Stimulated activated CD8-positive, alpha-beta memory T cell treated with anti-CD3 and anti-CD28 coated beads, Interleukin-12 subunit alpha, Interleukin-12 subunit beta, amount 100 ng/mL, for 4 hours (primary cell): ENCODE results near the gene FARP1.
"Not testable (repeated sequence)": the region's sequence is repeated elsewhere in the genome, so short reads cannot be mapped to it uniquely, and the experiment has no call there.

ENCODE experiments used
- DNase-seq: peaks from one replicate; pipeline ENCODE4 v3.0.0-alpha.2; 2020; ENCODE audit warnings: low read depth

Gene FARP1

DNA sequence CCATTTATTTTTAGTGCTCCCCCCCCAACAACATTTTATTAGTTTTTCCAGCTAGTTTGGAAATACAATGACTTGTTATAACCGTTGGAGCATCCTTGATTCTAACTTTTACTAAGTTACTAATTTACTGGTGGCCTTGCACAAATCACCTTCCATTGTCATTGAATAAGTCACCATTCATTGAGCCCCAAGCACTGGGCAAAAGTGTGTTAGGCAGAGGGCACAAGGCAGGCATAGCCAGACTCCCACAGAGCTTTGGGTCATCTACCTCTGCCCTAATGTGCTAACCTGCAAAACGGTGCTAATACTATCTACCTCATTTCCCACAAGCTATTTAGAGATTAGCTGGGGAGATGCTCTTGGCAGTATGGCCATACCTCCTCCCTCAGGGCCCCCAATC is 120.9 kb downstream of the FARP1 start:
- DNase-seq = no peak

DNA sequence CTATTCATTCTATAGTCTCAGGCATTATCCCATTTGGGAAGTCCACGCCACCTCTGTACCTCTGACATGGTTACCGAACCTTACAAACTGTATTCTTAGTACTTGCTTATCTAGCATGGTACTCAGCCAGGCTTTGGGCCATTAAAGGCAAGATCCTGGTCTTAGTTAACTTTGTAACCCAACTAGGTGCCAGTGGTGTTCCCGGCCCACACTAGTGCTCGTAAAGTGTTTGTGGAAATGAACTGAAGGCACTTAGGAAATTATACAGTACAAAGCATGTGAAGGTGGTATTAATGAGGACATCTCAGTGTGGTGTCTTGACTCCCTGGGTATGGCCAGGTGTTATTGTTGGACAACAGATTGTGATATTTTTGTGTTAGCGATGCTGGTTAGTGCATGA is 122.0 kb downstream of the FARP1 start:
- DNase-seq = no peak

DNA sequence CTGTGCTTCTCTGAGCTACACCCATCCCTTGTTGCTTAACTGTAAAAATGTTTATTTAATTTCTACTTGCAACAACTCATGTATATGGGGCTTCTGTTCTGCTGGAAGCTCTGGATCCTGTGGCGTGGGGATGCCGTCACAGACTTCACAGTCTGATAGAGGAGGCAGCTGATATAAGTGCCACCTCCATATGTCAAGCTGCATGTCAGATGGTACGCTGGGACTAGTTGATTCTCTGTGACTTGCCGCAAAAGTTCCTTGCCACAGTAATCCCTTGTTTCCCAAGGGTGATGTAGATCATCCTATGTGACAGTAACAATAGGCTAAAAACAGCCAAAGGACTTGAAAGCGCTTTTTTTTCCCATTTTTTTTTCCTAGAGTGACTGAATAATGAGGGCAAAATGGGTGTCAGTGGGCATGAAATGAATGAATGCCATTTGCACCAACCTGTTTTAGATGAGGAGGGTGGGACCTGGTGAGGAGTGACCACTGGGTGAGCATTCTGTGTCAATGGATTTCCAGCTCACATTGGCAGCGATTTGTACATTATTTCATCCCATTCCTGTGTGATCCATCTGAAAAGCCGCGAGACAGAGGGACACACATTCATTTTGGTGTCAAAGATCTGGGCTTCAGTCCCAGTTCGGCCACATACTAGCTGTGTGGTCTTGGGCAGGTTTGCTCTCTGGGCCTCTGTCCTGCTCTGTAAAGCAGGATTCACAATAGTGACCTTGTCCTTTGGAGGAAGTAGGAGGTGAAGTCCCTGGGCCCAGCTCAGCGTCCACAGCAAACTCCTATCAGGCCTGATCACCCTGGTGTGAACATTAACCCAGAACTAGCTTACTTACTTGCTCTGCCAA is 123.0 kb downstream of the FARP1 start:
- DNase-seq = no peak

DNA sequence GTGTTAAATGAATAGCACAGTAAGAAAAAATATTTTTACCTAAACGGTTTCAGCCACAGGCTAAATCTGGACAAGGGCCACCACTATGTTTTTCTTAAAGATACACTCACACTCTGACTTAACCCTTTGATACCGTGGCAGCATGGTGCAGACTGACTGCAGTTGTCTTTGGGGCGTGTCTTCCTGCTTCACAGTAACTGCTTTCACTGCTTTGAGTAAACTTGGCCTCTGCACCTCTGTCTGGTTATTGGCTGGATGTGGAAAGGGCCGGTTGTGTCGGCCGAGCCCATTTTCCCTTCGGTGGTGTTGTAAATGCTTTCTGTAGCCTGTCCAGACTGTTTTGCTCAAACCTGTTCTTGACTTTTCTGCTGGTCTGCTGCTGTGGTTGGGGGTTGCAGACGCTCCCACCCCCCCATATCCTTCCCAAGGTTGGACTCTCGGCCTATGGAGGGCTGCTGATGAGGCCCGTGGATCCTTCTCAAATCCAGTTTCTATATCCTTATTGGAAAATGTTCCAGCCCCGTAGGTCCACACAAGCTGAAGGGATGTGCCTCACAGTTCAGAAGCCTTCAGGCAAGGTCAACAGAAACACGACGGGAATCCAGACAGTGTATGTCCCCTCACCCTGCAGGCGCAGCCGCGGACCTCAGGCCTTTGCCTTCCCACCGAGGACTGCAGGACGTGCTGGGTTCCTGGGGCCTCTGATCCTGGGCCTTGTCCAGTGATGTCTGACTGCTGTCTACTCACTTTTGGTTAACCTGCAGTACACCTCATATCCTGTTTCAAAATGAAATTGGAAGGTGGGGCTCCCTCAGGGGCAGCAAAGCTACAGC is 124.4 kb downstream of the FARP1 start:
- no peak for DNase-seq

DNA sequence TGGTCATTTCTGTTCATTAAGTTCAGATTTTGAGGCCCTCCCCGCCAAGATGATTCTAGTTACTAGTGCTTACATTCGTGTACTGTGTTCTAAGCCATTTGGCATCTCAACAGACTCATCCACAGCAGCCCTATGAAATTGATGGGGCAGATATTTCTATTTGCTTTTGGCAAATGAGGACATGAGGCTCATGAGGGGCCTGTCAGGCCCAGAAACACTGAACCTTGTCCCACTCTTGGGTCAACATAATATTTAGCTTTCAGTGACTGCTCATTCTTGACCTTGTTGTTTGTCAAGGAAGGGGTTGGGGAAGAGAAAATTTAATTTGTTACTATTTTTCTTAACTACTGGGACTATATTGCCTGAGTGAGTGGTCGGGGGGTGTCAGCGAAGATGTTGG is 126.5 kb downstream of the FARP1 start:
- DNase-seq = no peak

DNA sequence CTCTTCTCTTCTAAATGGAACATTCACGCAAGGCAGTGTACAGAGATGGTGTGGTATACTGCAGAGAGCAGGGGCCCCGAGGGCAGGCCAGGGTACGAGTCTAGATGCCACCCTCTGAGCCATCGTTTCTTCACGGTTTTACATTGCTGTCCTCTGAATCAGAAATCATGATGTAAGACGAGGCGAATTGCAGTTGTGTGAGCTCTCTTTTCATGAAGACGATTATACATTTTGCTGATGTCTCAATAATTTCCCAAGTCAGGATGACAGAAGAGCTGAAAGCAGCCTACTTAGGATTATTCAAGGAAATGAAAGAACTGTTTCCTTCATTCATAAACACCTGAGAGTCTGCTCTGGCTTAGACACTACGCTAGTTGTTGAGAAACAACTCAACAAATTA is 127.9 kb downstream of the FARP1 start:
- DNase-seq = no peak

DNA sequence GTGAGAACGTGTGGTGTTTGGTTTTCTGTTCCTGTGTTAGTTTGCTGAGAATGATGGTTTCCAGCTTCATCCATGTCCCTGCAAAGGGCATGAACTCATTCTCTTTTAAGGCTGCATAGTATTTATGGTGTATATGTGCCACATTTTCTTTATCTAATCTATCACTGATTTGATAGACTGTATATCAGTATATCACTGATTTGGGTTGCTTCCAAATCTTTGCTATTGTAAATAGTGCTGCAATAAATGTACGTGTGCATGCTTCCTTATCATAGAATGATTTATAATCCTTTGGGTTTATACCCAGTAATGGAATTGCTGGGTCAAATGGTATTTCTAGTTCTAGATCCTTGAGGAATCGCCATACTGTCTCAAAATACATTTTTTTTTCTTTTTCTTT is 128.8 kb downstream of the FARP1 start:
- not testable (repeated sequence) for DNase-seq

DNA sequence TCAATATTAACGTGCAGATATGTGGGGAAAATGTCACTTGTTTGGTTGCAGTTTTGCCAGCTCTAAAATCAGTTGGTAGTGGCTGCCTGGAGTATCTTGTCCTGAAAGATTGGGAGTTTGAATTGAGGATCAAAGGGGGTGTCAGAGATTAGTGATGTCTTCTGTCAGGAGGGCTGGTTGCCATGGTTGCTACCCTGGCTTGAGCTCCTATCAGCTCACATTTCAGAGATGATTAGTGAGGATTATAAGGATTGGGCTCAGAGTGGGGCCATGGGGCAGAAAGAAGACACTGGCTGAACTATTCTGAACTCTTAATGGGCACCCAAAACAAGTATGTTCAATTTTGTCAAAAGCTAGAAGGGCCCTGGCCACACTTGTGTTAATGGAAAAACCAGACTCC is 129.7 kb downstream of the FARP1 start:
- DNase-seq = no peak

DNA sequence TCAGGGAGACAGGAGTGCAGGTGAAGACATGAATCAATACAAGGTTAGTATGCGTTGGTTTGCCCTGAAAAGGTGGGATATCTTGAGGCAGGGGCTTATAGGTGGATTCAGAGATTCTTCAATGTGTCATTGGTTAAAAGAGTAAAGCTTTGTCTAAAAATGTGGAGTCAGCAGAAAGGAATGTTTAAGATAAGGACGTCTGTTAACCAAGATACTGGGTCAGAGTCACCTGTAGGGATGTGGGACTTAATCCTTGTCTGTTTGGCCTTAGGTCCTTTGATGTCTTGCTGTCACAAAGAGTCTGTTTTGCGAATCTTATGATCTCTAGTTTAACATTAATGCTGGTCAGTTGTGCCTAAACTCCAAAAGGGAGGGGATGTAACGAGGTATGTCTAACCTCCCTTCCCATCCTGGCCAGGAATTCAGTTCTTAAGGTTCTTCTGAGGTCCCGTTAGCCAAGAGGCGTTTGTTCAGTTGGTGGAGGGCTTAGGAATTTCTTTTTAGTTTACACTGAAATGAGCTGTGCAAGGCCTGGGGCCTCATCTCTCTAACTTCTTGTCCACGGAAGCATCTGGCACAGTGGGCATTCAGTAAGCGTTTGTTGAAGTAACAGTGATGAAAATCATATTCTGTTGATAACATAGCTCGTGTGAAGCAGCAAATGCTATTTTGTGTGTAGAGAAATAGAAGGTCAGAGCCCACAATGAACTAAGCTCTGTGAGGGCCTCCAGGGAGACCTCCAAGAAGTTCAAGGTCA is 130.4 kb downstream of the FARP1 start:
- DNase-seq = no peak

DNA sequence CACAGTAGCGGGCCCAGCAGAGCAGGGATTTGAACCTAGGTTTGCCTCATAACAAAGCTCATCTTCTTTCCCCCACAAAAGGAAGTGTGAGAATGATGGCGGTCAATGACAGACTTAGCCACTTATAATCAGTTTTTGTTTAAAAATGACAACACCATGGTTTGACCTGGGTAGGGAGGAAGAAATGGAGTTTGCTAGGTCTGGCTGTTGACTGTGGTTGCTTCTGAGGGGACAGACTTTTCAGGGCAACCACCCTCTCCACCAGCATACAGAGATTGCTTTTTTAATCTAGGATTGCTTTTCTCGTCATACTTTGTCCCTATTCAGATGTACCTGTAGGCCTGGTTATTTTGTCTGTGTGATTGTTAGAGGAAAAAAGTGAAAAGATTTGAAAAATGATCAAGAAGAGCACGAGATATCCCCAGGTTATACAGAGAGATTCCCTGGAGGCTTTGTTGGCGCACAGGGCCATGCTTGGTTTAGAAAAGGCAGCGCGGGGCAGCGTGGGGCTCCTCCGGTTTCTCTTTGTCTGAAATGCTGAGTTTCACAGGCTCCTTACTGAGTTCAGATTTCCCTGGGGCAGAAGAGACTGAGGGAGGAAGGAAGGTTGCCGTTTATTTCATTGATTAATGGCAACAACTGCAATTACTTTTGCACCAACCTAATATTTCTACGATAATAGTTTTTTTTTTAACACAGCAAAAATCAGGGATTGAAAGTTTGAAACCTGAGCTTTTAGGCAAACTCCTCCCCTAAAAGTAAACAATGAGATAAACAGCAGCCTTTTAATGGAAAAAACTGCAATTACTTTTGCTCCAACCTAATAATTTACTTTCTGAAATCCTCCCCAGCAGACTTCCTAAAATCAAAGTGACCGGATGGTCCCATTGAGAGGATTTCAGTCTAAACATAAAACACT is 131.2 kb downstream of the FARP1 start:
- no peak for DNase-seq

DNA sequence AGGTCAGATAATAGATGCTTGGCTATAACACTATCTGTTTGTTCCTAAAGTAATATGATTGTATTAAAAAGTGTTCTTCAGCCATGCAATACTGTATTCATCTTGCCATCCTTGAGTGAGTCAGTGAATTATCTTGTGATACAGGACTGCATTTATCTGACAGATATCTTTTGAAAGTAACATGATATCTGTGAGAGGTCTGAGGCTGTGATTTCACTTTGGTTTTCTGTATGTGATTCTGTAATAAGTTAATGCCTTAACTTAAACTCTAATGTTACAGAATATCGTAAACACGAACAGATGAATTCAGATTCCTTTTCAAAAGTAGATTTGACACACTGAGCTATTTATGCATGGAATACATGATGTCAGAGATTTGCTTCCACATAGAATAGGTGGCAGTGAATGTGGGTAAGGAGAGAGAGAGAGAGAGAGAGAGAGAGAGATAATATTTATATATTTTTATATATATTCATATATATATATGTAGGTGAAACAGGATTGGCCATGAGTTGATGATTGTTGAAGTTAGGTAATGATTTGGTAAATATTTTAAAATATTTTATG is 132.1 kb downstream of the FARP1 start:
- DNase-seq = no peak

DNA sequence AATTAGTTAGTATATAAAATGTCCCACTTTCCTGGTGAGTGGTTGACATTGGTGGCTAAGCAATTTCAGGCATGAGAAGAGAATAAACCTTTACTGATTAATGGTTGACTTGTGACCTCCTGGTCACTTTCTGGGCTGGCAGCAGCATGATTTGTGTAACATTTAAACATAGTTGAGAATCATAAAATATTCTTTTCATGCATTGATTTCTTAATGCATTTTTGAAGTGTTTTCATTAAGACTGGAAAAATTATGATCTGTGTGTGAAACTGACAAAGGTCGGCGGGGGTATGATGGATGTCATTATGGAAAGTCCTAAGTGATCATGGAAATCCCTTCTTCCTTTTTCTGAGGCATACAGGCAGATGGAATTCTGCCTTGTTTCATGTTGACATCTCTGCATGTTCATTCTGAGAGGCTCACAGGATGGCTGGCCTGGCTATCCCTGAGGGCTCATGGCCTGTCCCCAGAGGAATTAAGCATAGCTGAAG is 132.8 kb downstream of the FARP1 start:
- DNase-seq = no peak

DNA sequence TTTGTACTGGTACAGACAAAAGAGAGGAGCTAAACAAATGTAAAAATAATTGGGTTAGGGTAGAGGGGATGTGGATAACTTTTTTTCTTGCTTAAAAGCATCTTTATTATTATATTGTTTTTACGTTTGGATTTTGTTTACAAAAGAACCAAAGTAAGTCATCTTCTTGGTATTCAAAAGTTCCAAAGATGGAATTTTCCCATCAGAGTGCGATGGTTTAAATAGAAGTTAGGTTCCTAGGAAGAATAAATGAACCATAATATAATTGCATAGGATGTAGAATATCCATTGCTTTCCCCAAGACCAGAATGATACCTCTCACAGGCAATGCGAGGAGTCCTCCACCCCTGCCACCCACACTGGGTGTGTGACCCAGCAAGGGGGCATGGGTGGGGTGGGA is 133.6 kb downstream of the FARP1 start:
- DNase-seq = no peak

DNA sequence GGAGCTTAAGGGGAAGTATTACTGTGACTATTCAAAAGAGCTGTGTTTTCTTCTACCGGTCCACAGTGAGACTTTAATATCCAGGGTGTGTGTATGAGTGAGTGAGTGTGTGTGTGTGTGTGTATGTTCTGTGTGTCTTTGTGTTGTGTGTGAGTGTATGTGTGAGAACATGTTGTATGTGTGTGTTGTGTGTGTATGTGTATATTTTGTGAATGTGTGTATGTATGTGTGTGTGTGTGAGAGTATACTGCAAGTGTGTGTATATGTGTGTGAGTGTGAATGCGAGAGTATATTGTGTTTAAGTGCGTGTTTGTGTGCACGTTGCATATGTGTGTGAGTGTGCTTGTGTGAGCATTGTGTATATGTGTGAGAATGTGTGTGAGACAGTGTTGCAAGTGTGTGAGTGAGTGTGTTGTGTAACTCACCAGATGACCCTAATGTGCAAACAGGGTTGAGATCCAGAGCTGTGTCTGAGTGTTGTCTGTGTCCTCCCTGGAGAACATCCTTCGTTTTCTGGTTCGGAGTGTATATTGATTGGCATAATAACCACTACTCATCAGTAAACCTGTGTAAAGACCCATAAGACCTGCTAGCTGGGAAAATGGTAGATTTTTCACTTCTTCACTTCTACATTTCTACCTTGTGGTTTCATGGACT is 135.3 kb downstream of the FARP1 start:
- no peak for DNase-seq

DNA sequence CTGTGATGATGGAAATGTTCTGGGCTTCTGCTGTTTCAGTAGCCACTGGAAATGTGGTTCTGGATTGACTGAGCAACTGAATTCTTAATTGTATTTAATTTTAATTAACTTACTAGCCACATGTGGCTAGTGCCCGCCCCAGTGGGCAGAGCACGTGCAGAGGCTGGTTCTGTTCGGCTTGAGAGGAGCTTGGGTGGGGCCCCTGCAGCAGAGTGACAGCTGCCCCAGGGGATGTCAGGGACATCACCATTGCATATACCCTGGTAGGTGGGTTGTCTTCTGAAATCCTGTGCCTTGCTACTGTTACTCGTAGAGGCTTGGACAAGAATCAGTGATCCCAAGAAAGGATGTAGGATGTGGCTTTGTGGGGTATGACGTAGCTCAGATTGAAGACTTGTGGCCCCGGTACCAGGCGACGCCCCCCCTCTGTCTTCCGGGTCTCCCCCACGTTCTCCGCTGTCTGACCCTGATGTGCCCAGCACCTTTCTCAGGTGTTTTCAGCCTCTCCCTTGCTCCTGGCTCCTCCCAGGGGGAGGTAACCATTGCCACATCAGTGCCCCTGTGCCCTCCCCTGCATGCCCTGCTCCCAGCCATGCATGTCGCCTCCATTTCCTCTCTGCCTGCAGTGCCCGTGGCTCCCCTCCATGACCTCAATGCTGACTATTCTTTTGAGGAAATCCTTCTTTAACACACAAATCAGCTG is 136.7 kb downstream of the FARP1 start:
- DNase-seq = no peak

DNA sequence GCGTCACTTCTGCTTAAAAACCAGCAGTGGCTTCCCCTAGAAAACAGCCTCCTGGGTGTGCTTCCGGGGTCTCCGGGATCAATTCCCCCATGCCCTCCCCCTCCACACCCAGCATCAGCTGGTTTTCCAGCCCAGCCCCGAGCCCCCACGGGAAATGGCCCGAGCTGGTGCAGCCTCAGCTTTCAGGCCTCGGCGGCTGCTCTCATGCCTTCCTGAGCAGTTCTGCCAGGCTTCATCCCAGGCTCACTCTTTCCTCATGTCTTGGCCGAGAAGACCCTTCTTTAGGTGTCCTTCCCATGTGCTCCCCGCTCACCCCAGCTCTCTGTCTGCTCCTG is 137.2 kb downstream of the FARP1 start:
- DNase-seq = no peak

DNA sequence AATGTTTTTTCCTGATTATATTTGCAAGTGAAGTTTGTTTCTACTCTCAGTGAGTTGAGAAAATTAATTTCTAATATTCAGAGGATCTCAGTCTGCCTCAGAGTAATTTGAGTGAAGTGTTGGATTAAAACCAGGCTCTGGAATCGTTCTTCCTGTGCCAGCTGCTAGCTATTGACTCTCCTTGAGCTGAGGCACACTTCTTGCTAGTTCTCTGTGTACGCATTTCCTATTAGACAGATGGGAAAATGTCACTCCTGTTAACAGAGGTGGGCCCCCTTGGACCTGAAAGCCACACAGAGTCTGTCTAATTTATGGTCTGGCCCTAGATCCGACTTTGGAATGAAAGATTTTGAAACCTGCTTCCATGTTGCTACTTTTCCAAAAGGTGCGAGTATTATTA is 141.8 kb downstream of the FARP1 start:
- no peak for DNase-seq

DNA sequence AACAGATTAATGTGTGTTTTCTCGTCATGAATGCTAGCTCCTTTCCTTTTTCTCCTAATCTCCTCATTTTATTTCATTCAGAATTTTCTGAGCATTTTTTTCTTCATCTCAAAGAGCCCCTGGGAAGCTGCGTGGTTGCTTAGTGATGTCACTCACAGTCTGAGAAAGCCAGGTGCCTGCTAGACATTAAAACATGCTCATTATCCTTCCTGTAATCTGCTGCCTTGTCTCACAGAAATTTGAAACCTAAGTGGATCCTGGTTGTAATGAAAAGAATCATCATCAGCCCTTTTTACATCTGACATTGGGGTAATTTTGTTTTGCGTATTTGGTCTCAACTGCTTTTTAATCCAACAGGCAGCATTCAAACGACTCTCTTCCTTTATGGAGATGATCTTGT is 142.4 kb downstream of the FARP1 start:
- DNase-seq = no peak

DNA sequence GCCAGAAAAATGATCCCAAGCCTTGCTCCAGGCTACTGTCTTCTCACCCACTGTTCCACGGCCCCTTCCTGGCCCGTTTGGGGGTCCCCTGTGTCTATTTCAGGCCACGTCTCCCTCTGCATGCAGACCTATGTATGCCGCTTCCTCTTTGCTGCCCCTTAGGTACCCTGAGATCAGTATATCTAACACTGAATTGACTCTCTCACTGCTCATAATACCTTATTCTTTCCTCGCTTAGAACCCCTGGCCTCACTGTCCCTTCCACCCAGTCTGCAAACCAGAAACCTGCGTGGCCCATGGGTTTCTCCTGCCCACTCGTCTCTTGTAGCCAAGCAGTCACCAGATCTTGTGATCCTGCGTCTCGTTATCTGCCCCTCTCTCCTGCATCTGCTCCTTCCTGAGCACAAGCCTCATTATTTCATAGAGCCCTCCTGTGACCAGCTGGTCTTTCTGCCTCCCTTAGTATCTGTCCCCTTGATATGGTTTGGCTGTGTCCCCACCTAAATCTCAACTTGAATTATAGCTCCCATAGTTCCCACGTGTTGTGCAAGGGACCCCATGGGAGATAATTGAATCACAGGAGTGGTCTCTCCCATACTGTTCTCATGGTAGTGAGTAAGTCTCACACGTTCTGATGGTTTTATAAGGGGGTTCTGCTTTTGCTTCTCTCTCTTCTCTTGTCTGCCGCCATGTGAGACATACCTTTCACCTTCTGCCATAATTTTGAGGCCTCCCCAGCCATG is 143.1 kb downstream of the FARP1 start:
- no peak for DNase-seq
